Pancreas (tissue), 10 donors: ENCODE results near the gene STK11IP. TPM values are rescaled to one million over a fixed set of nuclear protein-coding genes. Genes with fewer than 3 reads are reported as not detected.

Source experiments
- ATAC-seq, 4 donors: fragments of 200-7000 bp; cut with Tn5 transposase; one replicate each; pipeline versions ENCODE4 v1.8.0 to v1.9.1; 2020; ENCODE audit warnings: mild to moderate bottlenecking in 4 of 4, moderate library complexity in 4 of 4
- DNase-seq, 6 donors: peaks; one replicate each; pipeline ENCODE4 v3.0.0-alpha.2; 2020
- FAIRE-seq: peaks from 2 replicates; lab custom pipeline; 2012; peaks lifted over from hg19 to GRCh38; lab: Jason Lieb, UNC
- H3K27ac ChIP-seq, 4 donors: fragments of 200-600 bp; sonication (generic); 1 replicate in 3 of 4; 2 replicates in 1 of 4; pipeline versions ENCODE4 v1.5.0 to v1.8.0; 2020
- H3K27me3 ChIP-seq, 4 donors: fragments of 200-600 bp; one replicate each; pipeline ENCODE4 v1.8.0; 2021
- H3K36me3 ChIP-seq, 3 donors: fragments of 200-600 bp; sonication (generic) in 1 of 3; one replicate each; pipeline versions ENCODE4 v1.5.0 to v1.8.0; 2020 to 2021
- H3K4me1 ChIP-seq, 3 donors: fragments of 200-600 bp; one replicate each; pipeline ENCODE4 v1.8.0; 2021
- H3K4me3 ChIP-seq, 4 donors: fragments of 200-600 bp; sonication (generic) in 2 of 4; one replicate each; pipeline versions ENCODE4 v1.5.0 to v1.8.0; 2020 to 2021
- H3K9me3 ChIP-seq, 4 donors: fragments of 200-600 bp; one replicate each; pipeline ENCODE4 v1.8.0; 2021
- WGBS, 2 donors: extraction: QIAGEN DNeasy Blood & Tissue Kit; methylation state at CpG; one replicate each; pipeline ENCODE4 v1.1.7; 2013; 5-methylcytosine and 5-hydroxymethylcytosine counted together
- intact Hi-C, 3 donors: fragments of 100-400 bp; cut with DNase I; formaldehyde crosslinking; loops; one replicate each; pipeline versions ENCODE4 v1.11.1 to v1.14.2; 2022
- polyA plus RNA-seq, 2 donors: library from polyadenylated mRNA; stranded (reverse); fragments of 200-250 nt; gene quantifications; one replicate each; pipeline ENCODE4 v1.2.3, GENCODE V29; 2013
- total RNA-seq, 6 donors: library from RNA; stranded (reverse); fragmentation: NEBNext Ultra II Directional in 4 of 6; extraction: Animal tissue kit (Norgen Biotek cat#: 25700) in 4 of 6; gene quantifications; one replicate each; pipeline versions ENCODE4 v1.2.1 to v1.2.4, GENCODE V29; 2021 to 2023
- TF ChIP-seq, protein P1 (sequence below), 4 donors: fragments of 200-600 bp; sonication (generic) in 3 of 4; IDR thresholded peaks; one replicate each; pipeline versions ENCODE4 v1.5.0 to v1.8.0; 2021; ENCODE audit warnings: antibody characterized with exemption in 4 of 4
- donor health status: healthy with polysubstance abuse.
- donor health status: DM: no; HTN: no; CAD: no; lungs with moderate emphysema.
- donor health status: DM: no; HTN: no; CAD: no.
- donor health status: control.
- donor health status: control.
- donor health status: Bipolar disorder and iron deficiency.
- donor health status: DM: yes; HTN: yes; CAD: no.
- donor health status: DM: no; HTN: no; CAD: no.
- donor health status: DM: no; HTN: no; CAD: no.
- donor health status: DM: yes; HTN: yes; CAD: no.

STK11IP gene
- total and polyA plus RNA-seq, 8 donors = 9.0 to 43.8 (median 13.7) TPM

GRCh38 chr2:219632760-219633105 is 35.1 kb downstream of the STK11IP start:
- WGBS, 2 donors = 80 to 88% methylated on average over 8 of the region's 8 CpGs

GRCh38 chr2:219633276-219634065 is 35.8 kb downstream of the STK11IP start:
- no peak overlapping the region for H3K27ac ChIP-seq
- H3K4me1 ChIP-seq = no peaks in the 10 kb centered on the region
- FAIRE-seq (no peak), DNase-seq (no peak), ATAC-seq (no peak)
- TF ChIP-seq, protein P1, sequence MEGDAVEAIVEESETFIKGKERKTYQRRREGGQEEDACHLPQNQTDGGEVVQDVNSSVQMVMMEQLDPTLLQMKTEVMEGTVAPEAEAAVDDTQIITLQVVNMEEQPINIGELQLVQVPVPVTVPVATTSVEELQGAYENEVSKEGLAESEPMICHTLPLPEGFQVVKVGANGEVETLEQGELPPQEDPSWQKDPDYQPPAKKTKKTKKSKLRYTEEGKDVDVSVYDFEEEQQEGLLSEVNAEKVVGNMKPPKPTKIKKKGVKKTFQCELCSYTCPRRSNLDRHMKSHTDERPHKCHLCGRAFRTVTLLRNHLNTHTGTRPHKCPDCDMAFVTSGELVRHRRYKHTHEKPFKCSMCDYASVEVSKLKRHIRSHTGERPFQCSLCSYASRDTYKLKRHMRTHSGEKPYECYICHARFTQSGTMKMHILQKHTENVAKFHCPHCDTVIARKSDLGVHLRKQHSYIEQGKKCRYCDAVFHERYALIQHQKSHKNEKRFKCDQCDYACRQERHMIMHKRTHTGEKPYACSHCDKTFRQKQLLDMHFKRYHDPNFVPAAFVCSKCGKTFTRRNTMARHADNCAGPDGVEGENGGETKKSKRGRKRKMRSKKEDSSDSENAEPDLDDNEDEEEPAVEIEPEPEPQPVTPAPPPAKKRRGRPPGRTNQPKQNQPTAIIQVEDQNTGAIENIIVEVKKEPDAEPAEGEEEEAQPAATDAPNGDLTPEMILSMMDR (IDR thresholded peaks at IDR 0.05) = no peak
- 83 to 85% methylated on average over 20 to 22 of the region's 22 CpGs for WGBS, 2 donors
- intact Hi-C loops = loop anchor here in 1 of 3 donors (5.0 kb wide), 1 partner anchor 86 kb away; no protein-coding TSS in a partner anchor
- H3K9me3 ChIP-seq = no peaks in the 10 kb centered on the region
- no peak overlapping the region for H3K4me3 ChIP-seq
- H3K36me3 ChIP-seq = no peaks in the 10 kb centered on the region
- H3K27me3 ChIP-seq = no peaks in the 10 kb centered on the region

More at GRCh38 chr2:219632760-219633105, 35.1 kb downstream of the STK11IP start:
- no peaks in the 10 kb centered on the region for H3K27me3 ChIP-seq
- intact Hi-C loops = loop anchor here in 1 of 3 donors (5.0 kb wide), 1 partner anchor 85 kb away; no protein-coding TSS in a partner anchor
- no peak overlapping the region for H3K27ac ChIP-seq
- no peak overlapping the region for H3K4me3 ChIP-seq
- FAIRE-seq (no peak), ATAC-seq (no peak), DNase-seq (no peak)
- H3K4me1 ChIP-seq = no peaks in the 10 kb centered on the region
- H3K36me3 ChIP-seq = no peaks in the 10 kb centered on the region
- no peaks in the 10 kb centered on the region for H3K9me3 ChIP-seq
- TF ChIP-seq, protein P1 (IDR thresholded peaks at IDR 0.05) = no peak

GRCh38 chr2:219634171-219634940 is 36.7 kb downstream of the STK11IP start:
- H3K27ac ChIP-seq = no peak overlapping the region
- H3K36me3 ChIP-seq = no peaks in the 10 kb centered on the region
- TF ChIP-seq, protein P1 (IDR thresholded peaks at IDR 0.05) = no peak
- H3K4me1 ChIP-seq = no peaks in the 10 kb centered on the region
- DNase-seq = no peak
- H3K27me3 ChIP-seq = no peaks in the 10 kb centered on the region
- FAIRE-seq = no peak
- no peak overlapping the region for H3K4me3 ChIP-seq
- intact Hi-C loops = loop anchor here in 1 of 3 donors (5.0 kb wide), 1 partner anchor 87 kb away; no protein-coding TSS in a partner anchor
- 85 to 88% methylated on average over 15 of the region's 15 CpGs for WGBS, 2 donors
- no peak for ATAC-seq
- H3K9me3 ChIP-seq = no peaks in the 10 kb centered on the region

GRCh38 chr2:219634951-219635751 is 37.5 kb downstream of the STK11IP start:
- no peak for DNase-seq
- ATAC-seq = no peak
- H3K27ac ChIP-seq = no peak overlapping the region

More at GRCh38 chr2:219634951-219635751, 37.5 kb downstream of the STK11IP start:
- WGBS, 2 donors = 80 to 85% methylated on average over 22 of the region's 22 CpGs
- intact Hi-C loops = loop anchor here in 1 of 3 donors (5.0 kb wide), 1 partner anchor 88 kb away; no protein-coding TSS in a partner anchor
- no peak overlapping the region for H3K4me3 ChIP-seq
- no peaks in the 10 kb centered on the region for H3K4me1 ChIP-seq
- TF ChIP-seq, protein P1 (IDR thresholded peaks at IDR 0.05) = no peak
- no peak for FAIRE-seq
- H3K27me3 ChIP-seq = no peaks in the 10 kb centered on the region
- no peaks in the 10 kb centered on the region for H3K36me3 ChIP-seq
- H3K9me3 ChIP-seq = no peaks in the 10 kb centered on the region
